Measurements from ENCODE around the gene HRH1.
A peak's percentile ranks its signal among the peaks of the same experiment; 100 is the strongest.
"Not testable (repeated sequence)": the region's sequence is repeated elsewhere in the genome, so short reads cannot be mapped to it uniquely, and the experiment has no call there.

Gene HRH1

GRCh38 chr3:11255537-11255936 is 101.2 kb downstream of the HRH1 start:
- H3K9me3 Mint-ChIP-seq, H3K4me3 Mint-ChIP-seq, H3K27ac Mint-ChIP-seq, H3K27me3 Mint-ChIP-seq, H3K36me3 Mint-ChIP-seq: not testable (repeated sequence)
- peaks cover 17% of the 10 kb centered on the region for H3K4me1 Mint-ChIP-seq

- no peak overlapping the region for H3K27ac Mint-ChIP-seq
- H3K4me3 Mint-ChIP-seq: no peak overlapping the region
- H3K9me3 Mint-ChIP-seq: no peaks in the 10 kb centered on the region
- H3K27me3 Mint-ChIP-seq: peaks cover 1% of the 10 kb centered on the region
- no peaks in the 10 kb centered on the region for H3K4me1 Mint-ChIP-seq
- H3K36me3 Mint-ChIP-seq: peaks cover 2% of the 10 kb centered on the region
These were observed 104.7 kb downstream of the HRH1 start for GRCh38 chr3:11258958-11259357.

- Mint-ChIP-seq H3K27ac (no peak overlapping the region), H3K4me3 (no peak overlapping the region), H3K27me3 (peaks cover 1% of the 10 kb centered on the region), H3K9me3 (no peaks in the 10 kb centered on the region), H3K36me3 (no peaks in the 10 kb centered on the region), H3K4me1 (no peaks in the 10 kb centered on the region)
These were observed 106.2 kb downstream of the HRH1 start for GRCh38 chr3:11260460-11260859.

GRCh38 chr3:11269007-11269406 is 114.7 kb downstream of the HRH1 start:
- no peak overlapping the region for H3K4me3 Mint-ChIP-seq
- no peak overlapping the region for H3K27ac Mint-ChIP-seq
- H3K36me3 Mint-ChIP-seq: no peaks in the 10 kb centered on the region
- H3K27me3 Mint-ChIP-seq: no peaks in the 10 kb centered on the region
- no peaks in the 10 kb centered on the region for H3K9me3 Mint-ChIP-seq
- peaks cover 16% of the 10 kb centered on the region for H3K4me1 Mint-ChIP-seq

GRCh38 chr3:11271986-11272904 is 118.0 kb downstream of the HRH1 start, which contains the start of gene ATG7:
Gene ATG7, plus strand, starts transcription at chr3:11272397. Its CDS starts 26,299 bp downstream, at chr3:11298696.
- Mint-ChIP-seq H3K27me3 (no peaks in the 10 kb centered on the region), H3K27ac (peak within 1 kb of the TSS; percentile 97), H3K4me3 (peak within 1 kb of the TSS; percentile 90)

GRCh38 chr3:11272906-11273574 is 118.7 kb downstream of the HRH1 start:
- H3K27me3 Mint-ChIP-seq: no peaks in the 10 kb centered on the region
- peaks cover 50% of the 10 kb centered on the region for H3K4me1 Mint-ChIP-seq
- H3K4me3 Mint-ChIP-seq: peak overlapping the region; percentile 90
- H3K9me3 Mint-ChIP-seq: peaks cover 5% of the 10 kb centered on the region
- H3K36me3 Mint-ChIP-seq: peaks cover 22% of the 10 kb centered on the region
- peak overlapping the region; percentile 97 for H3K27ac Mint-ChIP-seq

More at GRCh38 chr3:11271986-11272904, 118.0 kb downstream of the HRH1 start, which contains the start of gene ATG7:
- peaks cover 46% of the 10 kb centered on the region for H3K4me1 Mint-ChIP-seq
- H3K9me3 Mint-ChIP-seq: peaks cover 5% of the 10 kb centered on the region
- peaks cover 16% of the 10 kb centered on the region for H3K36me3 Mint-ChIP-seq

- Mint-ChIP-seq H3K27ac (peak overlapping the region; percentile 89), H3K4me1 (peaks cover 58% of the 10 kb centered on the region), H3K36me3 (peaks cover 24% of the 10 kb centered on the region), H3K9me3 (peaks cover 5% of the 10 kb centered on the region), H3K27me3 (no peaks in the 10 kb centered on the region), H3K4me3 (peak overlapping the region; percentile 90)
These were observed 119.6 kb downstream of the HRH1 start for GRCh38 chr3:11273891-11274291.

- Mint-ChIP-seq H3K27ac (peak overlapping the region; percentile 89), H3K27me3 (no peaks in the 10 kb centered on the region), H3K4me1 (peaks cover 60% of the 10 kb centered on the region), H3K9me3 (peaks cover 5% of the 10 kb centered on the region), H3K4me3 (peak overlapping the region; percentile 90), H3K36me3 (peaks cover 24% of the 10 kb centered on the region)
These were observed 120.4 kb downstream of the HRH1 start for GRCh38 chr3:11274566-11275142.

DNA sequence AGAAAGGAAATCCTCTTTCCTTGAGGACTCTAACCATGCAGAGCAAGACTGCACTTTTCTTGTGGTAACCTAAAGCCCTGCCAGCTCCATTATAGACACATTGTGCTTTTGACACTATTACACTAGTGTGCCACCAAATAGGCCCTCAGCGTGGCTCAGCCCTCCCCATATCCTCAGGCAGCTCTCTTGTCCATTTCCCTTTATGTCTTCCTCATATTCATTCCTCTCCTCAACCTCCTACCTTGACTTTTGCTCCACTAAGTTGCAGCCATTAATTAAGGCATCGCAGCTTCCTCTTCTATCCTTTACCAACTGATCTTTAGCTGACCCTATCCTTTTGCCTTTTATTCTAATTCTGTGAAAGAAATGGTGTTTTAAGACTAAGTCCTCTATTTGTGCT is 121.6 kb downstream of the HRH1 start:
- H3K4me1 Mint-ChIP-seq: peaks cover 60% of the 10 kb centered on the region
- H3K4me3 Mint-ChIP-seq: no peak overlapping the region
- no peaks in the 10 kb centered on the region for H3K27me3 Mint-ChIP-seq
- H3K27ac Mint-ChIP-seq: peak overlapping the region; percentile 33
- H3K36me3 Mint-ChIP-seq: peaks cover 24% of the 10 kb centered on the region
- peaks cover 5% of the 10 kb centered on the region for H3K9me3 Mint-ChIP-seq

DNA sequence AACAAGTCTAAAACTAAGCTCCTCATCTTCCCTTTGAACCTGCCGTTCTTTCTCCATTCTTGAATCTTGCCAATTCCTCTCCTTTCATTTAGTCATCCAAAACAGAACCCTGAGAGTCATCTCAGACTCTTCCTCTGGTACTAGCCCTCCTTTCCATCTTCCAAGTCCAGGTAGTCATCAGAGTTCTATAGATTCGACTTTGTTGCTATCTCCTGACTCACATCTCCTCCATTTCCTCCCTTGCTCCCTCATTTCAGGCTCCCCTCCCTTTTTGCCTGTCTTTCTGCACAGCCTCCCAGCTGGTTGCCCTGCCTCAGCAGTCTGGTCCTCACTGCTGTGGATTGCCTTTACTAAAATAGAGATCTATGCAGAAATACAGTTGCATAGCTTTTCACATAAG is 122.6 kb downstream of the HRH1 start:
- H3K27ac Mint-ChIP-seq: peak overlapping the region; percentile 20
- H3K27me3 Mint-ChIP-seq: no peaks in the 10 kb centered on the region
- H3K36me3 Mint-ChIP-seq: peaks cover 27% of the 10 kb centered on the region
- H3K4me1 Mint-ChIP-seq: peaks cover 57% of the 10 kb centered on the region
- peaks cover 5% of the 10 kb centered on the region for H3K9me3 Mint-ChIP-seq
- no peak overlapping the region for H3K4me3 Mint-ChIP-seq

- no peaks in the 10 kb centered on the region for H3K9me3 Mint-ChIP-seq
- H3K4me3 Mint-ChIP-seq: no peak overlapping the region
- H3K36me3 Mint-ChIP-seq: peaks cover 19% of the 10 kb centered on the region
- no peak overlapping the region for H3K27ac Mint-ChIP-seq
- no peaks in the 10 kb centered on the region for H3K27me3 Mint-ChIP-seq
- H3K4me1 Mint-ChIP-seq: peaks cover 32% of the 10 kb centered on the region
These were observed 128.2 kb downstream of the HRH1 start for GRCh38 chr3:11282250-11283138.

DNA sequence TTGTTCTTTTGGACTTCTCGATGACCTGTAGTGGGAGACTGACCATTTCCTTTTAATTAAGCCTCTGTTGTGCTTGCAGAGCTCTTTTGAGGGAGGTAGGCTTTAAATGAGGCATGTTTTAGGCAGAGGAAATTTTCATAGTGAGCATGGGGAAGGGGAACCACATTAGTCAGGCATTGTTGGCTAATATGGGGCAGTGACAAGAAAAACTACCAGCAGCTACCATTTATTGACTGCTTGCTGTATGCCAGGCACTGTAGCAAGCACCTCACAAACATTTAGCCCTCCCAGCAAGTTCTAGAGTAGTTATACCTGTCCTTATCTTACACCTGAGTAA is 128.8 kb downstream of the HRH1 start:
- Mint-ChIP-seq H3K36me3 (peaks cover 15% of the 10 kb centered on the region), H3K27me3 (no peaks in the 10 kb centered on the region), H3K9me3 (no peaks in the 10 kb centered on the region), H3K4me3 (no peak overlapping the region), H3K4me1 (peaks cover 32% of the 10 kb centered on the region), H3K27ac (no peak overlapping the region)

DNA sequence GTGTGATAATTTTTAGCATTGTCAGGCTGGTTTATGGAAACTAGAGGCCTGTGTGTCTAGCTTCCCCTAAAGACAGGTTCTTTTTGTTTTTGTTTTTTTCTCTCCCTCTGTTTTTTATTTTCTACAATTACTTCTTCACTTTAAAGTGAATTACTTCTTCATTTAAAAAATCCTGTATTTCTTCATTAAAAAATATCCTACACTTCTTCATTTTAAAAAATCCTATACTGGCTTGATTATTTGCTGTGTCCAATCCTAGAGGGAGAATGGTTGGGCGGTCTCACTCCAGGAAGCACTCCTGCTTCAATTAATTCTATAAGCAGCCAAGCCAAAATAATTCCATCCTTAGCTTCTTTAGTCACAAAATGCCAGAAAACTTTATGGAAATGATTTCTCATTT is 129.7 kb downstream of the HRH1 start:
- H3K4me3 Mint-ChIP-seq: no peak overlapping the region
- peaks cover 32% of the 10 kb centered on the region for H3K4me1 Mint-ChIP-seq
- H3K27me3 Mint-ChIP-seq: no peaks in the 10 kb centered on the region
- H3K27ac Mint-ChIP-seq: no peak overlapping the region
- H3K9me3 Mint-ChIP-seq: no peaks in the 10 kb centered on the region
- H3K36me3 Mint-ChIP-seq: peaks cover 13% of the 10 kb centered on the region

GRCh38 chr3:11285471-11285870 is 131.2 kb downstream of the HRH1 start:
- Mint-ChIP-seq H3K4me3 (no peak overlapping the region), H3K4me1 (peaks cover 47% of the 10 kb centered on the region), H3K9me3 (no peaks in the 10 kb centered on the region), H3K27me3 (no peaks in the 10 kb centered on the region), H3K27ac (no peak overlapping the region), H3K36me3 (peaks cover 15% of the 10 kb centered on the region)

DNA sequence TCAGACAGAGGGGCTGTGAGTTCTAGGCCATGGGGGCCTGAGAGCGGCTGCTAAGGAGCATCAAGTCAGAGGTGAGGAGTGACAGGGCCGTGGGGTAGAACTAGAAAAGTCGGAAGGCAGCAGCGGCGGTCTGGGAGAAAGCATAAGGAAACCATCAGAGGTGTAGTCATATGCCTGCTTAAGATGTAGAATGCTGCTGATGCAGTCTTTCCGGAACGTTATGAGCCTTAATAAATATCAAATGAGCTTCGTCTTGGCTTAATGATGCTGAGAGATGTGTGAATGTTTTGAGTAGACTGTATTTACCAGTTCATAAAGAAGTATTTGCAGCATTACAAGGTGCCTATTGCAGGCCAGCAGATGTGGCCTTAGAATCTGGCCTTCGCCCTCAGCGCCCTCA is 133.1 kb downstream of the HRH1 start:
- no peaks in the 10 kb centered on the region for H3K9me3 Mint-ChIP-seq
- H3K27ac Mint-ChIP-seq: peak overlapping the region; percentile 79
- peaks cover 60% of the 10 kb centered on the region for H3K4me1 Mint-ChIP-seq
- no peaks in the 10 kb centered on the region for H3K27me3 Mint-ChIP-seq
- H3K4me3 Mint-ChIP-seq: no peak overlapping the region
- H3K36me3 Mint-ChIP-seq: peaks cover 14% of the 10 kb centered on the region
